SK-N-SH (cell line): ENCODE measurements around the gene UCMA. TPM values are rescaled to one million over a fixed set of nuclear protein-coding genes. Genes with fewer than 3 reads are reported as not detected.

ENCODE experiments used
- CTCF ChIA-PET: fragments of 300-600, 350-600 bp; formaldehyde crosslinking; extraction: SDS; loops from one replicate; lab custom pipeline; 2021; lab: Yijun Ruan, JAX
- POLR2A ChIA-PET: fragments of 350-600 bp; sonication (Branson Sonifier 250); formaldehyde crosslinking; extraction: SDS; loops from one replicate; lab custom pipeline; 2020; ENCODE audit warnings: antibody characterized with exemption, inconsistent platforms; lab: Yijun Ruan, JAX
- DNase-seq: peaks from one replicate; pipeline ENCODE4 v3.0.0; 2012
- H2AFZ ChIP-seq: fragments of 200-600 bp; sonication (generic); 2 replicates; pipeline ENCODE4 v1.8.1; 2016; ENCODE audit warnings: antibody characterized with exemption, mild to moderate bottlenecking, low read depth
- H3F3A ChIP-seq: fragments of 200-600 bp; sonication (generic); replicated peaks from 2 replicates; pipeline ENCODE3; 2016; ENCODE audit warnings: antibody characterized with exemption, mild to moderate bottlenecking; ENCODE audit not compliant: insufficient read depth
- H3K27ac ChIP-seq, 2 experiments: fragments of 200-500 bp in 1 of 2; fragments of 200-600 bp in 1 of 2; sonication (Bioruptor generic) in 1 of 2; sonication (generic), shearing (Covaris generic) in 1 of 2; 2 replicates each; pipeline versions ENCODE4 v1.5.1 to v1.6.1; 2014 to 2016; ENCODE audit warnings: low read depth in 2 of 2, inconsistent platforms in 1 of 2, low read length in 1 of 2, mild to moderate bottlenecking in 1 of 2, mixed read lengths in 1 of 2
- H3K27me3 ChIP-seq: fragments of 200-600 bp; sonication (generic), shearing (Covaris generic); 2 replicates; pipeline ENCODE4 v1.6.1; 2016; ENCODE audit warnings: mixed run types; ENCODE audit not compliant: insufficient read depth
- H3K36me3 ChIP-seq, 2 experiments: fragments of 200-500 bp in 1 of 2; fragments of 200-600 bp in 1 of 2; sonication (Bioruptor generic) in 1 of 2; sonication (generic) in 1 of 2; replicated peaks in 1 of 2; 2 replicates each; pipeline versions ENCODE3 to v1.5.1; 2014 to 2016; ENCODE audit warnings: low read length in 1 of 2, mild to moderate bottlenecking in 1 of 2; ENCODE audit not compliant: insufficient read depth in 2 of 2, control insufficient read depth in 1 of 2
- H3K4me1 ChIP-seq, 2 experiments: fragments of 200-500 bp in 1 of 2; fragments of 200-600 bp in 1 of 2; sonication (Bioruptor generic) in 1 of 2; sonication (generic), shearing (Covaris generic) in 1 of 2; 2 replicates each; pipeline versions ENCODE4 v1.5.1 to v1.6.1; 2014 to 2016; ENCODE audit warnings: low read depth in 1 of 2, low read length in 1 of 2, mixed run types in 1 of 2; ENCODE audit not compliant: insufficient read depth in 2 of 2, control insufficient read depth in 1 of 2
- H3K4me2 ChIP-seq: fragments of 200-600 bp; sonication (generic), shearing (Covaris generic); 2 replicates; pipeline ENCODE4 v1.6.1; 2017; ENCODE audit warnings: mixed run types
- H3K4me3 ChIP-seq, 2 experiments: fragments of 200-500 bp in 1 of 2; fragments of 200-600 bp in 1 of 2; sonication (Bioruptor generic) in 1 of 2; sonication (generic), shearing (Covaris generic) in 1 of 2; 2 replicates each; pipeline versions ENCODE4 v1.5.1 to v1.8.1; 2014 to 2016; ENCODE audit warnings: low read depth in 2 of 2, inconsistent platforms in 1 of 2, low read length in 1 of 2, mild to moderate bottlenecking in 1 of 2, mixed read lengths in 1 of 2, moderate library complexity in 1 of 2
- H3K79me2 ChIP-seq: fragments of 200-600 bp; sonication (generic); 2 replicates; pipeline ENCODE4 v1.8.1; 2017; ENCODE audit warnings: mild to moderate bottlenecking; ENCODE audit not compliant: insufficient read depth
- H3K9ac ChIP-seq: fragments of 200-600 bp; sonication (generic); 2 replicates; pipeline ENCODE4 v1.6.1; 2017; ENCODE audit warnings: mixed run types
- H3K9me2 ChIP-seq: fragments of 200-600 bp; sonication (generic); 2 replicates; pipeline ENCODE4 v1.6.1; 2017; ENCODE audit warnings: mixed run types
- H3K9me3 ChIP-seq: fragments of 200-600 bp; sonication (generic); 2 replicates; pipeline ENCODE4 v1.6.1; 2017; ENCODE audit warnings: mixed run types, mild to moderate bottlenecking, moderate library complexity
- H4K20me1 ChIP-seq: fragments of 200-600 bp; sonication (generic); 2 replicates; pipeline ENCODE4 v1.6.1; 2017; ENCODE audit warnings: mild to moderate bottlenecking, mixed run types; ENCODE audit not compliant: insufficient read depth
- CHD2 ChIP-seq: fragments of 150-350 bp; IDR thresholded peaks from 2 replicates; pipeline ENCODE4 v1.6.1; 2018; ENCODE audit warnings: low read length; ENCODE audit not compliant: partially characterized antibody
- EP300 ChIP-seq, 2 experiments: IDR thresholded peaks; 2 replicates each; pipeline versions ENCODE4 v1.4.0 to v1.6.1; 2012; ENCODE audit warnings: borderline replicate concordance in 1 of 2, low read depth in 1 of 2, low read length in 1 of 2
- EZH2phosphoT487 ChIP-seq: fragments of 200-600 bp; sonication (generic); IDR thresholded peaks from 2 replicates; pipeline ENCODE4 v1.6.1; 2017; ENCODE audit warnings: low read depth, mixed run types, mild to moderate bottlenecking, antibody characterized with exemption, moderate library complexity, borderline replicate concordance
- FOXM1 ChIP-seq: IDR thresholded peaks from 2 replicates; pipeline ENCODE4 v1.4.0; 2012; ENCODE audit warnings: low read depth, mild to moderate bottlenecking
- JUND ChIP-seq: IDR thresholded peaks from 2 replicates; pipeline ENCODE4 v1.4.0; 2012
- MXI1 ChIP-seq: IDR thresholded peaks from 2 replicates; pipeline ENCODE4 v1.6.1; 2012; ENCODE audit warnings: mild to moderate bottlenecking, low read depth, low read length, improper control_type of control experiment
- RFX5 ChIP-seq: IDR thresholded peaks from 2 replicates; pipeline ENCODE4 v1.6.1; 2012; ENCODE audit warnings: mild to moderate bottlenecking, improper control_type of control experiment, low read length
- TCF12 ChIP-seq: IDR thresholded peaks from 2 replicates; pipeline ENCODE4 v1.4.0; 2012
- WGBS: methylation state at CpG from one replicate; pipeline ENCODE4 v1.1.6; 2017; ENCODE audit warnings: low lambda C conversion rate; 5-methylcytosine and 5-hydroxymethylcytosine counted together
- polyA plus RNA-seq, 3 experiments: library from polyadenylated mRNA; depleted of rRNA; stranded (reverse); fragments of >200 nt; gene quantifications; 2 replicates each; pipeline ENCODE4 v1.2.3, GENCODE V29; 2012
- TF ChIP-seq, protein P1 (sequence below): IDR thresholded peaks from 2 replicates; pipeline ENCODE4; 2012

Gene UCMA
- polyA plus RNA-seq, 1 of the 3 experiments (the other 2 are of a cell fraction): not detected

DNA sequence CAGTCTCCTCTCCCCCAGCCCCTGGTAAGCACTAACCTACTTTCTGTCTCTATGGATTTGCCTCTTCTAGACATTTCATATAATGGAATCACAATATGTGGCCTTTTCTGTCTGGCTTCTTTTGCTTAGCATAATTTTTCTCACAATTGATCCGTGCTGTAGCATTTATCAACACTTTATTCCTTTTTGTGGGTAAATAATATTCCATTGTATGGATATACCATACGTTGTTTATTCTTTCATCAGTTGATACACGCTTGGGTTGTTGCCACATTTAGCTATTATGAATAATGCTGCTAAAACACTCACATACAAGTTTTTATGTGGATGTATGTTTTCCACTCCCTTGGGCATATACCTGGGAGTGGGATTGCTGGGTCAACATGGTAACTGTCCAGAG lies 47.0 kb downstream of the UCMA start (continued):
- TF ChIP-seq JUND: no peak

DNA sequence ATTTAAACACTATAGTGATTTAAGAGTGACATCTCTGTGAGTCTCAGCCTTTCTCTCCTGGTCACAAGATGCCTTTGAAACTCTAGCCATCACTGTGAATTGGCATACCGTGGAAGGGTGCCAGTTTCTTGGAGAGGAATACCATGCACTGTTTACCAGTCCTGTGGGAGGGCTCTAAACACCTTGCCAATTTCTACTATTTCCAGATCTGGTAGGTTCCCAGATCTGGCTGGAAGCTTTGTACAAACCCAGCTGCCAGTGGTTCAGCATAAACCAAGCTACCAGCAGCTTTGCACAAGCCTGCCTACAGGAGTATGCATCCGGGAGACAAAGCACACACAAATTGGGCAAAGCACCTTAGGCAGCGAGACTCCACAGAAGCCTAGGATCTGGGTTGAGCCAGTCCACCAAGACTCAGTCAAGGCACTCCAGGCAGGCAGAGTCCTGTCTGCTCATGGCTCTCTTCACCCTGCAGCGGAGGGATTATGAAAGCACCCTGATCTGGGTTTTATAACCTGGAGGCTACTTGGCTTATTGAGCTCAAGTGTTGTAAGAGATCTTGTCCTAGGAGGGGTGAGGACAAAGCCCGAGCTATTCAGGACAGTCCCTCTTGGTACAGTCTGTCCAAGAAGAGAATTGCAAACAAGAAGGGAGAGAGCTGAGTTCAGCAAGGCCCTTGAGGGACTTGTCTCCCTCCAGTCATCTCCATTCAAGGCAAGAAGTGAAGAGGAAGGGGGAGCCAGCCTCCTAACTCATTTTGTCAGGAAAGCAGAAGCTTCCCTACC lies 49.3 kb downstream of the UCMA start:
- H3K79me2 ChIP-seq: no peaks in the 10 kb centered on the region
- WGBS: 87% methylated on average over 3 of the region's 5 CpGs
- DNase-seq: no peak
- H3K36me3 ChIP-seq: peaks cover 18 to 29% of the 10 kb centered on the region in 2 experiments
- H3K4me3 ChIP-seq: no peak overlapping the region
- H3K27me3 ChIP-seq: no peaks in the 10 kb centered on the region
- no peaks in the 10 kb centered on the region for H3K9me2 ChIP-seq
- TF ChIP-seq TCF12: no peak
- TF ChIP-seq, protein P1, sequence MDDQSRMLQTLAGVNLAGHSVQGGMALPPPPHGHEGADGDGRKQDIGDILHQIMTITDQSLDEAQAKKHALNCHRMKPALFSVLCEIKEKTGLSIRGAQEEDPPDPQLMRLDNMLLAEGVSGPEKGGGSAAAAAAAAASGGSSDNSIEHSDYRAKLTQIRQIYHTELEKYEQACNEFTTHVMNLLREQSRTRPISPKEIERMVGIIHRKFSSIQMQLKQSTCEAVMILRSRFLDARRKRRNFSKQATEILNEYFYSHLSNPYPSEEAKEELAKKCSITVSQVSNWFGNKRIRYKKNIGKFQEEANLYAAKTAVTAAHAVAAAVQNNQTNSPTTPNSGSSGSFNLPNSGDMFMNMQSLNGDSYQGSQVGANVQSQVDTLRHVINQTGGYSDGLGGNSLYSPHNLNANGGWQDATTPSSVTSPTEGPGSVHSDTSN: no peak
- no peak for TF ChIP-seq EP300 (IDR thresholded peaks at IDR 0.05; ENCODE audit: borderline replicate concordance in 1 of 2, low read depth in 1 of 2, low read length in 1 of 2)
- no peak for TF ChIP-seq MXI1
- H4K20me1 ChIP-seq: no peaks in the 10 kb centered on the region
- ChIA-PET CTCF (interaction anchor here (0.9 to 2.2 kb wide), 2 partner anchors 22 to 118 kb away, joined by 4 to 9 read pairs; no protein-coding TSS in a partner anchor), POLR2A (no interaction called here)
- H3K9me3 ChIP-seq: no peaks in the 10 kb centered on the region
- H3K4me2 ChIP-seq: no peak overlapping the region
- H2AFZ ChIP-seq: no peak overlapping the region
- H3K27ac ChIP-seq: no peak overlapping the region
- H3F3A ChIP-seq: no peaks in the 10 kb centered on the region
- no peak overlapping the region for H3K9ac ChIP-seq
- H3K4me1 ChIP-seq: no peaks in the 10 kb centered on the region

DNA sequence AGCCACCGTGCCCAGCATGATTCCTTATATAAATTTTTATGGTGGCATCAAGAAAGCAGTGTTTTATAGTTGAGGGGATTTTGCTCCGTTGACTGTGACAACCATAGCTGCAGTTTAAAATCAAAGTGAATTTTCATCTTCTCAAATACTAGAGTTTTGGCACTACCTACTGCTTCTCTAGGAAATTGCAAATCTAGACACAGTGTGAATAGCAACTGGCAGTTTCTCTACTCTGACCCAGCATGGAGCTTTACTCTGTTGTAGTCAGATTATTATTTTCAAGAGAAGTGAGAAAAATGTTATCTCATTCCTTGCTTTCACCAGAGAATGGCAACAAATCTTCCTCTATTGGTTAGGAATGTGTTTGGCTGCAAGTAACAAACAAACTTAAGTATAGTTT lies 49.9 kb downstream of the UCMA start:
- no peak overlapping the region for H3K27ac ChIP-seq
- H3K4me2 ChIP-seq: no peak overlapping the region
- WGBS: 92% methylated on average over 2 of the region's 2 CpGs
- no peaks in the 10 kb centered on the region for H3K79me2 ChIP-seq
- CTCF ChIA-PET: interaction anchor here (0.9 to 2.2 kb wide), 2 partner anchors 22 to 118 kb away, joined by 4 to 9 read pairs; no protein-coding TSS in a partner anchor
- no peaks in the 10 kb centered on the region for H4K20me1 ChIP-seq
- POLR2A ChIA-PET: no interaction called here
- no peaks in the 10 kb centered on the region for H3K27me3 ChIP-seq
- TF ChIP-seq FOXM1: no peak
- no peak for TF ChIP-seq CHD2
- TF ChIP-seq RFX5: no peak
- TF ChIP-seq EZH2phosphoT487: no peak
- DNase-seq: no peak
- H3F3A ChIP-seq: no peaks in the 10 kb centered on the region
- H2AFZ ChIP-seq: no peak overlapping the region
- H3K4me3 ChIP-seq: no peak overlapping the region
- H3K4me1 ChIP-seq: no peaks in the 10 kb centered on the region
- H3K9me2 ChIP-seq: no peaks in the 10 kb centered on the region
- H3K36me3 ChIP-seq: peaks cover 17 to 33% of the 10 kb centered on the region in 2 experiments
- no peak overlapping the region for H3K9ac ChIP-seq
- H3K9me3 ChIP-seq: no peaks in the 10 kb centered on the region
